HG02610 (cell line): ENCODE data around the gene SMG9.

Experiments used
- ATAC-seq: cut with Tn5 transposase; IDR thresholded peaks from one replicate; pipeline ENCODE4 v1.9.1; 2021; ENCODE audit warnings: mild to moderate bottlenecking, moderate library complexity; ENCODE audit not compliant: unreplicated experiment

SMG9 gene

GRCh38 chr19:43726736-43727592 lies 27.8 kb downstream of the SMG9 start:
- no peak for ATAC-seq

GRCh38 chr19:43725468-43725867 lies 29.3 kb downstream of the SMG9 start:
- ATAC-seq = no peak

DNA sequence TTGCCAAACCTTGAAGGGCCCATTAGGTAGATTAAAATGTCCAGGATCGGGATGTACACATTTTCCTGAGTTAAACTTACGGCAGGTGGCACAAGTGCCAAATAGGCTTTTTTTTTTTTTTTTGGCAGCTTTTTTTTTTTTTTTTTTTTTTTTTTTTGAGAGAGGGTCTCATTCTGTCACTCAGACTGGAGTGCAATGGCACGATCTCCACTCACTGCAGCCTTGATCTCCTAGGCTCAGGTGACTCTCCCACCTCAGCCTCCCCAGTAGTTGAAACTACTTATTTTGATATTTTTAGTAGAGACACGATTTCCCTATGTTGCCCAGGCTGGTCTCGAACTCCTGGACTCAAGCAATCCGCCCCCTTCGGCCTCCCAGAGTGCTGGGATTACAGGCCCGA lies 29.9 kb downstream of the SMG9 start:
- ATAC-seq = no peak

DNA sequence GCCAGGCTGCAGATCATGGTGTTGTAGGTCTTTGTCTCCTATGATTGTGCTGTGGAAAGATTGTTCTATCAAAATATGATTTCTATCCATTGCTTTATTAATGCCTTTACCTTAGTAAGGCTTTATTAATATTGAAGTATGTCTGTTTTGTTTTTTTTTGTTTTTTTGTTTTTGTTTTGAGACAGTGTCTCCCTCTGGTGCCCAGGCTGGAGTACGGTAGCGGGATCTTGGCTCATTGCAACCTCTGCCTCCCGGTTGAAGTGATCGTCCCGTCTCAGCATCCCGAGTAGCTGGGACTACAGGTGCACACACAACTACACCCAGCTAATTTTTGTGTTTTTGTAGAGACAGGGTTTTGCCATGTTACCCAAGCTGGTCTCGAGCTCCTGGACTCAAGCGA lies 31.2 kb downstream of the SMG9 start:
- no peak for ATAC-seq

GRCh38 chr19:43721469-43722048 lies 33.2 kb downstream of the SMG9 start:
- ATAC-seq = no peak

- ATAC-seq = no peak
Observed at GRCh38 chr19:43720936-43721335, 33.8 kb downstream of the SMG9 start.

- ATAC-seq = no peak
Observed at GRCh38 chr19:43719918-43720317, 34.8 kb downstream of the SMG9 start.

DNA sequence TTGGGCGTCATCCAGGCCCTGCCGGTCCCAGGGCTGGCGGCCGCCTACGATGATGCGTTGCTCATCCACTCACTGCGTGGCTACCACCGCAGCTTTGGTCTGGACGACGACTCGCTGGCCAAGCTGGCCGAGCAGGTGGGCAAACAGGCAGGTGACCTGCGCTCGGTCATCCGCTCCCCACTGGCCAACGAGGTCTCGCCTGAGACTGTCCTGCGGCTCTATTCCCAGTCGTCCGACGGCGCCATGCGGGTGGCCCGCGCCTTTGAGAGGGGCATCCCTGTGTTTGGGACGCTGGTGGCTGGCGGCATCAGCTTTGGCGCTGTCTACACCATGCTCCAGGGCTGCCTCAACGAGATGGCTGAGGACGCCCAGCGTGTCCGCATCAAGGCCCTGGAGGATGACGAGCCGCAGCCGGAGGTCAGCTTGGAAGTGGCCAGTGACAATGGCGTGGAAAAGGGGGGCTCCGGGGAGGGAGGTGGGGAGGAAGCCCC lies 35.3 kb downstream of the SMG9 start:
- no peak for ATAC-seq

GRCh38 chr19:43718627-43719377 lies 36.0 kb downstream of the SMG9 start:
- ATAC-seq = no peak

GRCh38 chr19:43715776-43716175 lies 39.0 kb downstream of the SMG9 start, which contains the start of gene IRGC:
IRGC (plus strand) TSS chr19:43716076; CDS start chr19:43718559, 2,483 bp downstream.
- ATAC-seq = no peak

DNA sequence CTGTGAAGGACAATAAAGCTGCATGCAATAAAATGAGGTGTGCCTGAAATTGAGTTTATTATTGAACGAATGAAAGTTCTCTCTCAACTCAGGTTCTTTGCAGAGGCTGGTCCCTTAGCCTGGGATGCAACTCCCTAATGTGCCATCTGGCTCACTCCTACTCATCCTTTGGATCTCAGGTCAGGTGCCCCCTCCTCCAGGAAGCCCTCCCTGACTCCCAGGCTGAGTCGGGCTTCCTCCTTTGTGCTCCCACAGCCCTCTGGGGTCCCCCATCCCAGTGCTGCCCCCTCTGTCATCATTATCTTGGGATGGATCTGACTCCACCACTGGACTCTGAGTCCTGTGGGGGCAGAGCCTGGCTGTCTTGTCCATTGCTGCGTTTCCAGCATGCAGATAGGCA lies 41.6 kb downstream of the SMG9 start:
- ATAC-seq = no peak

DNA sequence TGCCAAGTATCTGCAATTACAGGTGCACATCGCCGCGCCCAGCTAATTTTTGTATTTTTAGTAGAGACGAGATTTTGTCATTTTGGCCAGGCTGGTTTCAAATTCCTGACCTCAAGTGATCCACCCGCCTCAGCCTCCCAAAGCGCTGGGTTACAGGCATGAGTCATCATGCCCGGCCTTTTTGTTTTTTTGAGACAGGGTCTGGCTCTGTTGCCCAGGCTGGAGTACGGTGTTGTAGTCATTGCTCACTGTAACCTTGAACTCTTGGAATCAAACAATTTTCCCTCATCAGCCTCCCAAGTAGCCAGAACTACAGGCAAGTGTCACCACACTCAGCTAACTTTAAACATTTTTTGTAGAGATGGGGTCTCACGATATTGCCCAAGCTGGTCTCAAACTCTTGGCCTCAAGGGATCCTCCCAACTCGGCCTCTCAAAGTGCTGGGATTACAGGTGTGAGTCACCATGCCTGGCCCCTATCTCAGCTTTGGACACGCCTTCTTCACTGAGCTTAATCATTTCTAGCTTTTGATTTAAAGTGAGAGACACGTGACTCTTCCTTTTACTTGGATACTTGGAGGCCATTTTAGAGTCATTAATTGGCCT lies 42.9 kb downstream of the SMG9 start:
- ATAC-seq = no peak

DNA sequence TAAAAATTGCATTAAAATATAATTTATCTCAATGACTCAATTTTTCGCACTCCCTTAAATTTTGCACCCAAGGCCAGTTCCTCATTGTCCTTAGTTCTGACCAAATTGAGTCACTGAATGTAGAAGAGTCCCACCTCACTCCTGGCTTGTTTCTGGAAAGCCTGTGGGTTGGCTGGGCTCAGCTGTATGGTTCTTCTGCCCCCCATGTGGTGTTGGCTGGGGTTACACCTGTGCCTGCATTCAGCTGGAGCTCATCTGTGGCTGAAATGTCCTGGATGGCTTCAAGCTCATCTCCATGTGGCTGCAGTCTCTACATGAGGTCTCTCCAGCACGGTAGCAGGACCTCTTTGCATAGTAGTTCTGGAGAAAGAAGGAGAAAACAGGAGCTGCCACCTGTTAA lies 46.0 kb downstream of the SMG9 start:
- no peak for ATAC-seq

- no peak for ATAC-seq
Observed at GRCh38 chr19:43707158-43707712, 47.5 kb downstream of the SMG9 start.

DNA sequence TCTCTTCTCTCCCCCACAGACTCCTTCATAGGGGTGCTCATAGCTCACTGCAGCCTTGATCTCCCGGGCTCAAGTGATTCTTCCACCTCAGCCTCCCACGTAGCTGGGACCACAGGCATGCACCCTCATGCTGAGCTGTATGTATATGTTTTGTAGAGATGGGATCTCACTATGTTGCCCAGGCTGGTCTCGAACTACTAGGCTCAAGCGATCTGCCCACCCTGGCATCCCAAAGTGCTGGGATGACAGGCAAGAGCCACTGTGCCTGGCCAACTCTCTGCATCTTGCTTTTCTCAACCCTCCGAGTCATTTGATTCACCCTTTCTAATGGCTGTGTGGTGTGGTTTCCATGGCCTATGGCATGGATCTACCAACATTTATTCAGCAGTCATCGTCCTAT lies 49.0 kb downstream of the SMG9 start:
- ATAC-seq = no peak

- ATAC-seq = no peak
Observed at GRCh38 chr19:43704002-43704705, 50.6 kb downstream of the SMG9 start.

DNA sequence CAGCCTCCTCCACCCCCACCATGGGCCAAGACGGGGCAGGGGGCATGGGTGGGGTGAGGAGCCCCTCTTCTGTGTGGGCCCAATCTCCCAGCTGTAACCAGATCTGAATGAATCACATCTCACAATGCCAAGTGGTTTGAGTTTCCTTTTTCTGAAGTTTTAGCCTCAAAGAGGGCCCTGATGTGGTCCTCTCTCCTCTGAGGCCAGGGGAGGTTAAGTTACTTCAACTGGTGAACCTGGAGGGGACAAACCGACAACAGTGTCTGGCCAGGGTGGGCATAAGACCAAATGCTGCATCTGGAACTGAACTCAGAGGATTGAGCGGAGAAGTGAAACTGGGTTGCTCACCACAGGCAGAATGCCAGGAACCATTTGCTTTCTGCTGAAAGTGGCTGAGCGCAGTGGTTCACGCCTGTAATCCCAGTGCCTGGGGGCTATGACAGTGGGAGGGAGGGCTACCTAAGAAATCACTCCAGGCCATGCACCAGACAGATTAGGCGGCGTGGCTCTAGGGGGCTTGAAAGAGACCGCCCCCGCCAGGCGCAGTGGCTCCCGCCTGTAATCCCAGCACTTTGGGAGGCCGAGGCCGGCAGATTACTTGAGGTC lies 54.3 kb downstream of the SMG9 start:
- ATAC-seq = no peak

DNA sequence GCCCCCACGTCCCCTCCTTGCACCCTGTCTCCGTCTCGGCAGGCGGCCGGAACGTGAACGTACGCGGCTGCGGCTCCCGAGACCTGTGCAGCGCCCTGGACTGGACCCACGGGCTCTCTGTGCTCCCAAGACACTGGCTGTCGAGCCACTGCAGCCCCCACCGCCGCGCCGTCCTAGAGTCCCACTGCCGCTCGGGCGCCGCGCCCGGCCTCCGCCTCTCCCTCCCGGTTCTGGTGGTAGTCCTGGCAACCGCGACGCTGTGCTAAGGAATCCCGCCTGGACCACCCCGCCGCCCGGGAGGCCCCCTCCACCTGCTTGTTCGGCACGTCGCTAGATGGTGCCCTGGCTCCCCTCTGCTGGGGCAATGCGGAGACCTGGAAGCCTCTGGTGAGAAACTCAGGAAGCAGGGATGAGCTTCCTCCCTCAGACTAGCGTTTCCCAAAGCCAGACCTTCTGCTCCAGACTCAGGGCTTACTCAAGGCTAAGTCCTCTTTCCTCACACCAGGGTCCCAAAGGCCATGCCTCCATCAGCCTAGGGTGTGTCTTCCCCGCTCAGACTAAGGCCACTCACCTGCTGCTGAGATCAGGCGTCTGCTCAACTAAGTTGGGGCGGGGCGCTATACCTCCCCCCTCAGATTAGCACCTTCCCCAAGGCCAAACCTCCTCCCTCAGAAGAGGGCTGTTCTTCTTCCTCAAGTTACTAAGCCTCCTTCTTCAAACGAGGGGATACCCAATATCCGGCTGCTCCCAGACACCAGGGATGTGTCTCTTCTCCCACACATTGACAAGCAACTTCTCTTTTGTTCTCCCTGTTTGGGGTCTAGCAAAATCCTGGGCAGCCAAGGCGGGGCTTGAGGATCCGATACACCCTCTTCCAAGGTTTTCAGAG lies 55.0 kb downstream of the SMG9 start:
- ATAC-seq = no peak

- no peak for ATAC-seq
Observed at GRCh38 chr19:43697295-43697694, 57.5 kb downstream of the SMG9 start.
